ENCODE data around the gene CMTR2.

CMTR2 gene

GRCh38 chr16:71288890-71289731 lies at the start of gene CMTR2:
CMTR2 (minus strand) TSS chr16:71289402; CDS start chr16:71285920, 3,482 bp downstream.
- no peak for TF ChIP-seq CTCF (IDR thresholded peaks at IDR 0.05; ENCODE audit: insufficient read depth, low read depth, low read length, missing control alignments)
- peak; percentile 98 for DNase-seq (ENCODE audit: low read depth)
- peak within 1 kb of the TSS; percentile 91 for H3K4me3 ChIP-seq (ENCODE audit: low read depth, low read length)

GRCh38 chr16:71338632-71339031 lies 49.4 kb upstream of the CMTR2 start:
- no peak for TF ChIP-seq CTCF (IDR thresholded peaks at IDR 0.05; ENCODE audit: insufficient read depth, low read depth, low read length, missing control alignments)
- no peak for DNase-seq (ENCODE audit: low read depth)
- no peak overlapping the region for H3K4me3 ChIP-seq (ENCODE audit: low read depth, low read length)

- no peak for DNase-seq (ENCODE audit: low read depth)
- no peak for TF ChIP-seq CTCF (IDR thresholded peaks at IDR 0.05; ENCODE audit: insufficient read depth, low read depth, low read length, missing control alignments)
- no peak overlapping the region for H3K4me3 ChIP-seq (ENCODE audit: low read depth, low read length)
Observed at GRCh38 chr16:71338193-71338592, 49.0 kb upstream of the CMTR2 start.

GRCh38 chr16:71337631-71338030 lies 48.4 kb upstream of the CMTR2 start:
- DNase-seq (ENCODE audit: low read depth), result no peak
- TF ChIP-seq CTCF (IDR thresholded peaks at IDR 0.05; ENCODE audit: insufficient read depth, low read depth, low read length, missing control alignments), result no peak
- no peak overlapping the region for H3K4me3 ChIP-seq (ENCODE audit: low read depth, low read length)

GRCh38 chr16:71328151-71328550 lies 38.9 kb upstream of the CMTR2 start:
- no peak for DNase-seq (ENCODE audit: low read depth)
- no peak for TF ChIP-seq CTCF (IDR thresholded peaks at IDR 0.05; ENCODE audit: insufficient read depth, low read depth, low read length, missing control alignments)
- H3K4me3 ChIP-seq (ENCODE audit: low read depth, low read length), result no peak overlapping the region

- DNase-seq (ENCODE audit: low read depth), result no peak
- no peak overlapping the region for H3K4me3 ChIP-seq (ENCODE audit: low read depth, low read length)
- no peak for TF ChIP-seq CTCF (IDR thresholded peaks at IDR 0.05; ENCODE audit: insufficient read depth, low read depth, low read length, missing control alignments)
Observed at GRCh38 chr16:71327720-71328119, 38.5 kb upstream of the CMTR2 start.

- no peak for DNase-seq (ENCODE audit: low read depth)
- H3K4me3 ChIP-seq (ENCODE audit: low read depth, low read length), result no peak overlapping the region
- TF ChIP-seq CTCF (IDR thresholded peaks at IDR 0.05; ENCODE audit: insufficient read depth, low read depth, low read length, missing control alignments), result no peak
Observed at GRCh38 chr16:71319999-71320398, 30.8 kb upstream of the CMTR2 start.

All from GM12865 (cell line).